Suppressor macrophage treated with lipopolysaccharide for 4 hours (primary cell): Measurements from ENCODE around the gene P2RX2.

Experiments used
- DNase-seq: peaks from one replicate; pipeline ENCODE4 v3.0.0-alpha.2; 2020

Gene P2RX2

DNA sequence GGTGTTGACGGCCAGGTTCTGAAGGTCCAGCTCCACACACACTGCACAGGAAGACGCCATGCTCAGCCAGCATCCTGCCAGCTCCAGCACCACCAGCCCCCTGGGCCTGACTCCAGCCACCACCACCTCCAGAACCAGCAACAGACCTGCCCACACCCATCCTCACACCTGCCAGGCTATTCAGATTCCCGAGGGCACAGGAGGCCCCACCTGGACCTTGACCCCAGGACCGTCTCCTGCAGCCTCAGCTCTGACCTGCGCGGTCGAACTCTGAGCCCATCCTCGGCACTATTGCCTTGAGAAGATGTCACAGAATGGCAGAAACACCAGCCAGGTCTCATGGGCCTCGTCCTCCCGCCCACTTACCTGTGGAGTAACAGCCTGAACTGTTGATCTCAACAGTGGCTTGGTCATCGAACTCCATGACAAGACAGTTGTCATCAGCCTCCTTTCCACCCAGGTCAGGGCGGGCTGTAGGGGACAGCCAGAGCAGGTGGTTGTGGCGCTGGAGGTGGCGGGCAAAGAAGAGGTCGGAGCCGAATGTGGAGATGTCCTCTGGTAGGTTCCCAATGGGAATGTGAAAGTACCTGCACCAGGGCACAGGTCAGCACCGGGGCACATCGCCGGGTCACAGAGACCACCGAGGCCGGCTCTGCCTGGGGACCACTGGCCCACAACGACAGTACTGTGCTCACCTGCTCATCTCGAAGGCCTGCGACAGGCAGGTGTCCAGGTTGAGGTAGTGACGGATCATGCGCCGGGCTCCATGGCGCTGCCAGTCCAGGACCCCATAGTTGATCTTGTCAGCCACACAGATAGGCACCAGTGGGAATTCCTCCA lies 23.5 kb downstream of the P2RX2 start:
- DNase-seq: no peak

DNA sequence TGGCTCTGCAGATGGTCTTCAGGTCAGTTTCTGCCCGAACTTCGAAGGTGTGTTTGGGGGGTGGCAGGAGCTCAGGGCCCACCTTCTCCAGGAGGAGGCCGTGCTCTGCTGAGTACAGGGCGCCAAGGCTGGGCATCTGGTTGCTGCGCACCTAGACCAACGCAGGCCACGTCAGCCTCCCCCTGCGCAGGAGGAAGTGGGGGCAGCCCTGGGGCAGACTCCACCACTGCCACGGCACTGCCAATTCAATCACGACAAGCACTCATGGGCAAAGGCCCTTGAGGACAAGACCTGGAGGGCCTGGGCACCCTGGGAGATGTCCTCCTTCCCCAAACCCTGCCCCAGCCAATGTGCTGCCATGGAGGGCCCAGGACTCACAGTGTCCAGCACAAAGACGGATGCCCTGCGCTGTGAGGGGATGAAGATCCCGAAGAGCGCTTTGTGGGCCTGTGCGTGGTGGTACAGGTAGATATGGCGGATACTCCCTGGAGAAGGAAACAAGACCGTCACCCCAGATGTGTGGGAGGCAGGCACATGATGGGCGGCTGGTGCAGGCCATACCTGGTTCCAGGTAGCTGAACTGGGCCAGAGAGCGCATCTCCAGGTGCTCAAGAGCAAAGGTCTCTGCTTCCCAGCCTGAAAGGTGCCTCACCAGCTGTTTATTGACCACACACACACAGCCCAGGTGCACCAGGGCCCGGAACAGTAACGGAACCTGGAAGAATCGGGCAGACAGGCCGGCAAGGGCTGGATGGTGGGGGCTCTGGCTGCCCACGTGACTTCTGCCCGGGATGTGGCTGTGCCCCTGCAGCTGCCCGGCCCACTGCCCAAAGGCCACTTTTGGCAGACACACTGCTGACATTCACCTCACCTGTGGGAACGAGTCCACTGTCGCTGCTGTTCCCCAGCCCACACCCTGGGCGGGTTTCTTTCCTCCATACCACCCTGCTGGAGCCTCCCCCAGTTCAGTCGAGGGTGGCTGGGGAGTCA lies 24.6 kb downstream of the P2RX2 start:
- no peak for DNase-seq

DNA sequence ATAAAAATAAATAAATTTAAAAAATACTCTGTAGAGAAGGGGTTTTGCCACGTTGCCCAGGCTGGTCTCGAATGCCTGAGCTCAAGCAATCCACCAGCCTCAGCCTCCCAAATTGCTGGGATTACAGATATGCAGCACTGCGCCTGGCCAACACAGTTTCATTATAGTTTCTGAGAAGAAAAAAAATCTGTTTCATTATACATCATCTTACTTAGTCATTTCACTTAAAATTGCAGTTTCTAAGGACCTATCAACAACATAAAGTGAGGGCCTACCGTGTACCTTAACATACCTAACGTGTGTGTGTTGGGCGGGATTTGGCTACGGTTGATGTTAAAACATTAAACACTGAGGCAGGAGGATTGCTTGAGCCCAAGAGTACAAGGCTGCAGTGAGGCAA lies 28.3 kb downstream of the P2RX2 start:
- DNase-seq: no peak

DNA sequence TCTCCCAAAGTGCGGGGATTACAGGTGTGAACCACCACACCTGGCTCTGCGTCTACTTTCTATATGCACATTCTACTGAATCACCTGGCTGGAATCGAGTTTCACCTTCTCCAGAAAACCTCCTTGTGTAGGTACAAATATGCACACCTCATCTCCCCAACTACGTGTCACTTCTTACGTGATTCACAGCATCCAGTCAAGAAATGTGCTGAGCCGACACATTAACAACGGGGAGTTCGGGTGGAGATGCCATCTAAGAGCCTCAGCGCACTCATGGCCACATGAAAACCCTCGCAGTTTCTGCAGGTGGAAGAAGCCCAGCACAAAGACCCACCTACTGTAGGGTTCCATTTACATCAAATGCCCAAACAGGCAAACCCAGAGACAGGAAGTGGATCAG lies 29.3 kb downstream of the P2RX2 start:
- DNase-seq: no peak

DNA sequence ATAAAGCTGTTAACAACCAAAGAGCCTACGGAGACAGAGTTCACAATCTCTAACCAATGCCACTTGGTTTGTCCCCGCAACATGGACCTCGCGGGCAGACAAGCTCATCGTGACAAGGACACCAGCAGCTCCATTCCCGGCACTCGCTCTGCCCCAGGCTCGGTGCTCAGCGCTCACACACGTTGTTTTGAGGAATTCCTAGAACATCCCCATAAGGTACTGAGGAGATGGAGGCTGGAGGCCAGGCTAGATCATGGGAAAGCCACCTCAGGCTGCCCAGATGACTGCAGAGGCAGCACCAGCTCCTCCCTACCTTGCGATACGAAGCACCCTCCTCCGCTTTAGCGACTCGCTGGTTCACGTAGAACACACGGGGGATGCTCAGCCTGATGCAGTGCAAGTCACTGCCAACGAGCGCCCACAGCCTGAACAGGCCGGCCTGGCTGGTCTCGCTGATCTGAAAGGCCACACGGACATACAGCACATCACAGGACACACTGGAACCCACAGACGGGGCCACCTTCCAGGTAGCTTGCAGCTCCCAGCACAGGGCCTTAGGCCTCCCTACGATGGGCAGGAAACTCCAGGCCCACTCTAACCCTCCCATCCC lies 30.1 kb downstream of the P2RX2 start:
- no peak for DNase-seq

DNA sequence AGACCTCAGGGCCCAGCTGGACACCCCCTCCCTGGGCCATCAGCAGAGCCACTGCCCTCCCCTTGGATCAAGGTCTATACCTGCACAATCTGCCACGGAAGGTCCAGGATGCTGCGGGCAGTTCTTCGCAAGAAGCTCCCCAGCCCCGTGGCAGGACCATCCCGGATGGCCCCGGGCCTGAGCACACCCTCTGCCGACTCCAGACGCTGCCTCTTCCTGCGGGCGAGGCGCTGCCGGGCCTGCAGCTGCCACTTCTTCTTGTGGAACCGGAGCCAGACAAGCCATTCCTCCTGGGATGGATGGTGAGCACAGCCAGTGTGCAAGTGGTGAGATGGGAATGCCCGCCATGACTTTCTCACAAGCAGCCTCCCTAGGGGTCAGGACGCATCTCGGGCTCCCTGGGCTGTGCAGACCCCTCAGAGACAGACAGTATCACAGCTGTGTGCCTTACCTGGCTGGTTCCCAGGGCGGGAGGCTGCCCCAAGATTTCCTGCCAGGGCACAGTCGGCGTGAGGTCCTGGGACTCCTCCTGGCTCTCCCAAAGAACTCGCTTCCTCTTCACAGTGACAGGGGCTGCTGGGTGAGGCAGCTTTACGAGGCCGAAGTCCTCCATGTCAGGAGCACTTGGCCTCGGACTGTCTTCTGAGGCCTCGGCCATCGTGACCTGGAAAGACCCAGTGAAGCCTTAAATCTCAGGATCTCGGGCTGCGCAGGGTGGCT lies 30.8 kb downstream of the P2RX2 start:
- DNase-seq: no peak

DNA sequence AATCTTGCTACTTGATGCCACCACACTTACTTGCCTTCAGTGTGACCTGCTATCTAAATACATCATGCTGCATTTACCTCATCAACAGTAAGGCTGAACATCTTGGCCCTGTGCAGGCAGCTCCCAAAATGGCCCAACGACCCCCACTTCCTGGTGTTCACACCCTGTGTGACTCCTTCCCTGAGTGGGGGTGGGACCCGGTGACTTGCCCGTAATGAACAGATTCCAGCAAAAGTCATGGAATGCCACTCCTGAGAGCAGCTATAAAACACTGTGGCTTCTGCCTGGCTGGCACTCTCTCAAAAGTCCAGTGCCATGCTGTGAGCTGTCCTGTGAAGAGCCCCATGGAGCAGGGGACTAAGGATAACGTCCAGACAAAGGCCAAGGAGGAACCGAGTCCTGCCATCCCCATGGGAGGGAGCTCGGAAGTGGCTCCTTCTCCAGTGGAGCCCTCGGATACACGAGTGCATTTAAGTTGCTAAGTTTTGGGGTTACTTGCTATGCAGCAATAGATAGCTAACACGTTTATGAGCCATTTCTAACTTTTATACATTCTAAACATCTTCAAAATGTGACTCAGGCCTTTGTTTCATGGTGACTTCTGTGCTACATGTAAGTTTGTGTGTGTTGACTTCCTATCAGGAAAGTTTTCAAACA lies 33.0 kb downstream of the P2RX2 start:
- no peak for DNase-seq

DNA sequence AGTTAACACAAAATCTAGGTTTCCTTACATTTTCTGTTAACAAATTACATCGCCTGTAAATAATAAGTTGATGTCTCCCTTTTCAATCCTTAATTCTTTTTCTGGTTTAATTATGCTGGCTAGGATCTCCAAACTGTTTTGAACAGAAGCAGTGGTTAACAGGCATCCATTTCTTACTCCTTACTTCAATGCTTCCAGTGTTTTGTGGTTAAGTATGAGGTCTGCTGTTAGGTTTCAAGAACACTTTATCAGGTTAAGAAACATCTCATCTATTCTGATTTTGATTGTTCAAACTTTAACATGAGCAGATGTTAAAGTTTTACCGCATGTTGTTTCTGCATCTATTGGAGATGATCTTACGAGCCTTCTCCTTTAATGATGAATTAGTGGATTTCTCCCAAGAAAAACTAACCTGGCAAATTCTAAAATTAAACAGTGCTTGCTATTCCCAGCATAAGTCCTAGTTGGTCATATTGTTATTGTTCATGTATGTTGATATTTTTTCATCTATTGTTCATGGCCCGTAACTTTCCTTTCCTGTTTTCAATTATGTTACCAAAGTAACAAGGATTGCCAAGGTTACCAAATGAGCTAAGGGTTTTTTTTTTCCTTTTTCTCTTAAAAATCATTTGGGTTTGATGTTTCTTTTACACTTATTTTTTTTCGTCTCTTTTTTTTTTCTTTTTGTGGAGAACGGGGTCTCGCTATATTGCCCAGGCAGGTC lies 35.2 kb downstream of the P2RX2 start:
- no peak for DNase-seq

DNA sequence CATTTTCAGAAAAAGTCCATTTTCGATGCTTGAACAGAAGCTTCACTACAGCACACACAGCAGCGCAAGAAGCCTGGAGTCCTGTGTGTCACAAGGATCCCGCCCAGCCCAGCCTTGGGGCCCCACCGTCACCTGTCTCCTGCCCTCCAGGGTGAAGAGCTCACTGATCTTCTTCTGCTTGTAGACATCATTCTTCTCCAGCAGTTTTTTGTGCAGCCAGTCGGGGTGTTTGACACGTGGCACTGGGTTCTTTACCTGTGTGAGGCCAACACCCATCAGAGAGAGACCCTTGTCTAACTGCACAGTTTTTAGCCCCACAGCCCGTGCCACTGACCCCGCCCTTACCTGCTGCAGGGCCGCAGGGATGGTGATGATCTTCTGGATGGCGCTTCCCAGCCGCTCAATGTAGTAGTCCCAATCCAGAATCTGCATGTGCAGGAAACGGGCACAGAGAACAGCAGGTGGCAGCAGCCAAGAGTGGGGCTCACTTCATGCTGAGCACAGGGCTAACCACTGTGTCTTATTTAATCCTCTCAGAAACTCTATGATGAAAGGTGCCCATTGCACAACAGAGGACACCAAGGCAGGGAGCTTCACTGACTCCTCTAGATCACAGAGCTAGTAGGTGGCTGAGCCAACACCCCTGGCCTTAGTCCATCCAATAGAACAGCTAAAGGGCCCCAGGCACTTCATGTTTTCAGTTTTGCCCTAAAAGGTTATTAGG lies 38.6 kb downstream of the P2RX2 start:
- no peak for DNase-seq

DNA sequence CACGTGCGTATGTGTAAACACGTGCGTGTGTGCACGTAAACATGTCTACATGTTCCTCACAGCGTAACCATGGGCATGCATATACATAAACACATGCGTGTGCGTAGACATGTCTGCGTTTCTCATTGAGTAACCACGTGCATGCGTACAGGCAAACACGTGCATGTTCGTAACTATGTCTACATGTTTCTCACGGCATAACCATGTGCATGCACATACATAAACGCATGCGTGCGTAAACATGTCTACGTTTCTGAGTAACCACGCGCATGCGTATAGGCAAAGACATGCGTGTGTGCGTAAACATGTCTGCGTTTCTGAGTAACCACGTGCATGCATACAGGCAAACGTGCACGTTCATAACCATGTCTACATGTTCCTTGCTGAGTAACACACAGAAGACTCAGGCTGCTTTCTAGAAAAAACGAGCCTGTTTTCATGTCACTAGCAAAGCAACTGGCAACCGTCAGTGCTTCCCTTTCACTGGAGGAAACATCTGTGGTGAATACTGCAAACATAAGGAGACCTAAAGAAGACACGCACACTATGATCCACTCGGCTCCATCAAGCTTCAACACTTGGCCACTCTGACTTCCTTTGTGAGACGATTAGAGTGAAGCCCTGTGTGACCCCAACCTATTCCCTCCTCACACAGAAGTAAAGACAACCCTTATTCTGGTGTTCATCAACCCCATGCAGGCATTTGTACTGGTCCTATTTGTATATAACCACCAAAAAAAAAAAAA lies 39.7 kb downstream of the P2RX2 start:
- DNase-seq: no peak

DNA sequence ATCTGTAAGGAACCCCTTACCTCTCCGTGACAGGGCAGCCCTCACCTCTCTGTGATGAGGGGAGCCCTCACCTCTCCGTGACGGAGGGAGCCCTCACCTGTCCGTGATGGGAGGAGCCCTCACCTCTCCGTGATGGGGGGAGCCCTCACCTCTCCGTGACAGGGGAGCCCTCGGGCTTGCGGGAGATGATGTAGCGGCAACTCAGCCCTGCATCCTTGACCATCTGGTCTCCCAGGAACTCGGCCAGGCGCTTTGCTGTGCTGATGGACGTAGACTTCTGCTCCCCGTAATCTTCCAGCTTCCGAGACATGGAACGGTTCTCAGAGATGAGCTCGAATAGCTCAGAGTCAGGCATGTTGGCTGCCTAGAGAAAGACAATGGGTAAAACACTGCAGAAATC lies 40.6 kb downstream of the P2RX2 start:
- no peak for DNase-seq

DNA sequence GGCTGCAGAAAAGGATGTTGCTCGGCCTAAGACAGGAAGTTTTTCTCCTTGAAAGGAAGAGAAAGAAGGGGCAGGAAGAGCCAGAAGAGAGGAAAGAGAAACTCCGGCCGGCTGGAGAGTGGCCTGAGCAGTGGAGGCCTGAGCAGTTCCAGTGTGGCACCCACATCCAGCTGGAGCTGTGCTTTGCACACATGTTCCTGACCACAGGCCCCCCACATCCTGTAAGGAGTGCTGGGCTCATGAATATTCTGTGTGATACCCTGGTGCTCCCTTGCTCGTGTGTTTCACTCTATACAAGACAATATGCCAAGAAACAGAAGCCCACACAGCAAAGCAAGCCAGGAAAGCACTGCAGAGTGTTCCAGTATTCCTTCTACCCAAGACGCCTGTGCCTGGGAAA lies 41.5 kb downstream of the P2RX2 start:
- no peak for DNase-seq

DNA sequence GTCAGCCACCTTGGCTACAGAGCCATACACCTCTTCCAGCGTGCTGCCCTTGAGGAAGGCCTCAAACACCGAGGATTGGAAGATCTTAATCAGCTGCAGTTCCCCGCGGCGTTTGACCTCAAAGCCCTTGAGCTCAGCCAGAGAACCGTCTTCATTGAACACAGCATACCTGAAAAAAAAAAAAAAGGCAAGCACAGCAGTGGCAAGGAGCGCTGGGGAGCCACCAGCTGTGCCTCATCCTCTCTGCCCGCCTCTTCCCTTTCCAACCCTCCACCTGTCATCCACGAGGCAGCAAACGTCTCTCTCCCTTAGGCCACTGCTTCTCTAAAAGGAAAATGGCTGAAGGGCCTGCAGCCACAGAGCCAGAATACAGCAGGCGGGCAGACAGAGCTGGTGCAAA lies 42.4 kb downstream of the P2RX2 start:
- no peak for DNase-seq

DNA sequence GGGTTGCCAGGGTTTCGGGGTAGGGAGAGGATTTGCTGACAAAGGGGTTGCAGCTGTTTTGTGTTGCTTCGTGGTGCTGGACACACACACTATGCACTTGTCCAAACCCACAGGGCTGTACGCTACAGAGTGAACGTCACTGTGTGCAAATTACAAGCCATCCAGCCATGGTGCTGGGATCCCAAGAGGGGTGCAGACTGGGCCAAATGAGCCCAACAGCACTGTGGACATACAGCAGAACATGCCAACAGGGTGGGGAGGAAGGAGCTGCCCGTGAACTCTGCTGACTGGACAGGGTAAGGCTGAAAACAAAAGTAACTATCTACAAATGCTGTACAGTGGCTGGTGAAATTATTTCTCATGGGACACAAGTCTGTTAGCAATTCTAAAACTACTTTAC lies 43.4 kb downstream of the P2RX2 start:
- DNase-seq: no peak

DNA sequence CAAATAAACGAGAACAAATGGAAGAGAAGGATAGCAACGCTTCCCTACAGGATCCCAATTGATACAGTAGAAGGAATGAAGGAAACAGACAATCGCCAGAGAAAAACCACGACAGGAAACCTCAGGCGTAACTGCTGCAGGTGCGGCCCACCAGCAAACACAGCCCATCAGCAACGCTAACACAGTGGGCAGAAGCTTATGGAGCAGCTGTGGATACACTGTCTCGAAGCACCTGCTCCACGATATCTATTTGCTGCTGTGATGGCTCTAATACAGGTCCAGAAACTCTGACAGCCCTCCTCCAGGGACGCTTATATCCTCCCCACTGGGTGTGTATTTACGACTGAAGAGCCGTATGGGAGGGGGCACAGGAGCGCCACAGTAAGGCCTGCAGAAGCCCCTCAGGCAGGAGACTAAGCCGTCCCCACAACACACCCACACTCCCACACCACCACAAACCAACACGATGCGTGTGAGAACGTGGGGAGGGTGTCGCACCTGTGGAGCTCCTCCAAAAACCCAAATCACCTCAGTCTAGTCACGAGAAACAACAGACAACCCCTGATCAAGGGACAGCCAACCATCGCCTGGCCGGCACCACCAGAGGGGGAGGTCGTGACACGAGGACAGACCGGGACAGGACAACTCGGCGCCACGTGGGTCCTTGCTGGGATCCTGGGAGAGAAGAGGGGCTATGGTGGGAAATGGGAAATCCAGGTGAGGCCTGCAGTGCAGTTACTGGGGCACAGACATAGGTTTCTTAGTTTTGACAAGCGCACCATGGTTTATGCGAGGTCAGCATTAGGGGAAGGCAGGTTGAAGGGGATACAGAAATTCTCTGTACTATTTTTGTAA lies 44.6 kb downstream of the P2RX2 start:
- no peak for DNase-seq

DNA sequence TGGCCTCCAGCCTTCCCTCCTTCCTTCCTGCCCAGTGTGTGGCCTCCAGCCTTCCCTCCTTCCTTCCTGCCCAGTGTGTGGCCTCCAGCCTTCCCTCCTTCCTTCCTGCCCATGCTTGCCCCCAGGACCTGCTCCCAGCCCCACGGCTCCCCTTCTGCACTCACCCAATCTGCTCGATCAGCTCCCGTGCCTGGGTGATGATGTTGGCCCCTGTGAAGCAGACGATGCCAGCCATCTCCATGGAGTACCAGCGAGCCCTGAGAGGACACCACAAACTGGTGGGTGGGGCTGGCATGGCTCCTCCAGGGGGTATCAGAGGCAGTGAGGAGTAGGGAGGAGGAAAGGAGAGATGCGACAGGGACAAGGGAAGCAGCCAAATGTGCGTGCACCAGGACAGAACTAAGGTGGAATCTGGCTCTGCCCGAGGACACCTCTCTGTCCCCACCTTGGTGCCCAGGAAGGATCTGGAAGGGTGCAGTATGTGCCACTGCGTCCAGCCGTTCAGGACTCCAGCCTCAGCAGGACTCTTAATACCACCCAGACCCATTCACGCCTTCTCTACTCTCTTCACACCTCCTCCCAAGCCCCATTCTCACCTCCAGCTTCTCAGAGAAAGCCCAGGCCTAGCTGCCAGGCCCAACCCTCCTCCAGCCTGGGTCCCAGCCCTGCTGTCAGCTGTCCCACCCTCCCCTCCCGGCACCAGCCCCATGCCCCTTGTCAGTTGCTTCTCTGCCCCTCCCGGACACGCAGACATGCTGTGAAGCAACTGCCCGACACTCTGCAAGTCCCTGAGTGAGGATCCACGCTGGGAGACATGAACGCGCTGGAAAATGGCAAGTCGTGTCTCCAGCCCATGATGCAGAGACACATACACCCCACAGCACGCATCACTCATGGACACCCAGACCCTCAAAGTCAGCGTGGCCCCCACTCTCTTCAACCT lies 45.9 kb downstream of the P2RX2 start:
- DNase-seq: no peak

DNA sequence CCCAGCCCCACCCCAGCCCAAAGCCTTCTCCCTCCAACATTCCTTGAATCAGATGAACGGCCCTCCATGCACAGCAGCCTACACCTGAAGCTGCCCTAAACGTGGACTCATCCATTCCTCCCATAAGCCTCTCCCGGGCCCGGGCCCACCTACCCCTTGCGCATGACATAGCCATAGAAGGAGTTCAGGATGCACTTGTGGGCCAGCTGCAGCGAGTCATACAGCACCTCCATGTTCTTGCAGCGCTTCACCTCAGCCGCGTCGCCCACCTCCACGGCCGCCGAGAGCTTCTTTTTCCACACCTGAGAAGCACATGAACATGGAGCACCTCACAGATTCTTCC lies 46.5 kb downstream of the P2RX2 start:
- no peak for DNase-seq

DNA sequence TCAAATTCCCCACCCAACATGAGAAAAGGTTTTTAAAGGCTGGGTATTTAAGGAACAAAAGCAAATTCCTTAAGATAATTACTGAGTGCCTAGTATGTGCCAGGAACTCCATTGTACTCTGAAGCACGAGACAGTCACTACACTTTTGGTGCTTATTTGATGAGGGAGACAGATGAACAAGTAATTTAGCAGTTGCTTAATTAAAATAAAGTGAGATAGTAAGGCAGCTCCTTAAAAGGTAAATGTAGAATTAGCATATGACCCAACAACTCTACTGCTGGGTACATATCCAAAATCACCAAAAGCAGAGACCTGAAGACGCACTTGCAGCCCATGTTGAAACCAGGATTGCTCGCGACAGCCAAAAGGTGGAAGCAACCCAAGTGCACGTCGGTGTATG lies 47.2 kb downstream of the P2RX2 start:
- no peak for DNase-seq
